Gastrocnemius medialis (tissue), 4 donors: ENCODE data around the gene BRF1. TPM values are rescaled to one million over a fixed set of nuclear protein-coding genes. Genes with fewer than 3 reads are reported as not detected.
"Not testable (repeated sequence)": the region's sequence is repeated elsewhere in the genome, so short reads cannot be mapped to it uniquely, and the experiment has no call there.

ENCODE experiments used
- ATAC-seq, 2 donors: fragments of 150-250 bp; one replicate each; pipeline ENCODE4 v1.9.1; 2016
- DNase-seq, 2 donors: peaks; one replicate each; pipeline ENCODE4 v3.0.0-alpha.2; 2019
- H3K27ac ChIP-seq, 4 donors: fragments of 200-600 bp; sonication (generic); 1 replicate in 1 of 4; 2 replicates in 3 of 4; pipeline ENCODE4 v1.5.1; 2016 to 2018; ENCODE audit warnings: mild to moderate bottlenecking in 2 of 4, moderate library complexity in 1 of 4
- H3K27me3 ChIP-seq, 3 donors: fragments of 200-600 bp; sonication (generic) in 2 of 3; 1 replicate in 1 of 3; 2 replicates in 2 of 3; pipeline versions ENCODE4 v1.5.1 to v1.6.0; 2016 to 2019; ENCODE audit warnings: mild to moderate bottlenecking in 1 of 3, moderate library complexity in 1 of 3
- H3K36me3 ChIP-seq, 2 donors: fragments of 200-600 bp; sonication (generic) in 1 of 2; one replicate each; pipeline ENCODE4 v1.5.1; 2017 to 2018
- H3K4me1 ChIP-seq, 2 donors: fragments of 200-600 bp; sonication (generic) in 1 of 2; one replicate each; pipeline ENCODE4 v1.5.1; 2016 to 2017; ENCODE audit warnings: mild to moderate bottlenecking in 2 of 2
- H3K4me3 ChIP-seq, 4 donors: fragments of 200-600 bp; sonication (generic) in 3 of 4; 1 replicate in 1 of 4; 2 replicates in 3 of 4; pipeline ENCODE4 v1.5.1; 2016 to 2019; ENCODE audit warnings: mild to moderate bottlenecking in 2 of 4
- H3K9me3 ChIP-seq, 3 donors: fragments of 200-600 bp; sonication (generic) in 2 of 3; 1 replicate in 1 of 3; 2 replicates in 2 of 3; pipeline ENCODE4 v1.5.1; 2016 to 2019
- CTCF ChIP-seq, 5 experiments: fragments of 450-650 bp in 3 of 5; fragments of 200-600 bp in 2 of 5; sonication (generic) in 2 of 5; IDR thresholded peaks in 4 of 5; conservative IDR thresholded peaks in 1 of 5; 1 replicate in 4 of 5; 2 replicates in 1 of 5; pipeline ENCODE4 v1.5.1; 2016 to 2019; ENCODE audit warnings: antibody characterized with exemption in 5 of 5, mild to moderate bottlenecking in 3 of 5, moderate library complexity in 3 of 5
- POLR2A ChIP-seq, 2 donors: fragments of 450-650 bp; IDR thresholded peaks; one replicate each; pipeline ENCODE4 v1.6.1; 2017; ENCODE audit warnings: antibody characterized with exemption in 2 of 2, mild to moderate bottlenecking in 2 of 2, moderate library complexity in 2 of 2
- in situ Hi-C, 4 donors: fragments of 200-750 bp; cut with MboI; loops; one replicate each; pipeline versions ENCODE4 v1.15.0 to v1.8.0; 2017; ENCODE audit warnings: low sequenced_read_pairs in 4 of 4
- intact Hi-C: fragments of 100-400 bp; cut with DNase I; formaldehyde crosslinking; loops from one replicate; pipeline ENCODE4 v1.15.1; 2023; ENCODE audit warnings: low total_unique reads
- total RNA-seq, 4 donors: library from RNA; depleted of rRNA; stranded (reverse); fragments of >200 nt; gene quantifications; one replicate each; pipeline versions ENCODE4 v1.1.0 to v1.2.3, GENCODE V29; 2016

Gene BRF1
- total RNA-seq, 4 donors from 2014 or later = 19.5 to 27.4 (median 21.4) TPM

GRCh38 chr14:105290621-105291346 lies 10.0 kb downstream of the BRF1 start:
- Histone ChIP-seq H3K4me3 (no peak overlapping the region), H3K36me3 (no peaks in the 10 kb centered on the region), H3K27ac (no peak overlapping the region), H3K4me1 (peaks cover 20 to 23% of the 10 kb centered on the region in 2 donors), H3K9me3 (no peaks in the 10 kb centered on the region), H3K27me3 (no peaks in the 10 kb centered on the region)
- TF ChIP-seq CTCF (IDR thresholded peaks at IDR 0.05 in 4 of 5, conservative IDR thresholded peaks at IDR 0.05 in 1 of 5) (no peak), POLR2A (IDR thresholded peaks at IDR 0.05) (no peak)
- in situ Hi-C loops = no loop called here
- intact Hi-C loops = no loop called here
- DNase-seq = no peak
- no peak for ATAC-seq

- H3K27ac ChIP-seq, ATAC-seq, H3K36me3 ChIP-seq, intact Hi-C loops, H3K27me3 ChIP-seq, H3K9me3 ChIP-seq, H3K4me3 ChIP-seq, DNase-seq, in situ Hi-C loops: not testable (repeated sequence)
- peaks cover 12% of the 10 kb centered on the region in 2 donors for H3K4me1 ChIP-seq
Measured at GRCh38 chr14:105288936-105289335, 11.9 kb downstream of the BRF1 start.

GRCh38 chr14:105287249-105288102 lies 13.3 kb downstream of the BRF1 start:
- Histone ChIP-seq H3K27ac (no peak overlapping the region), H3K4me3 (no peak overlapping the region), H3K36me3 (no peaks in the 10 kb centered on the region), H3K4me1 (no peaks in the 10 kb centered on the region), H3K9me3 (no peaks in the 10 kb centered on the region), H3K27me3 (no peaks in the 10 kb centered on the region)
- no peak for ATAC-seq
- DNase-seq = no peak
- intact Hi-C loops = no loop called here
- TF ChIP-seq CTCF (IDR thresholded peaks at IDR 0.05 in 4 of 5, conservative IDR thresholded peaks at IDR 0.05 in 1 of 5) (no peak), POLR2A (IDR thresholded peaks at IDR 0.05) (no peak)
- in situ Hi-C loops = no loop called here

- ATAC-seq = no peak
- in situ Hi-C loops = no loop called here
Measured at GRCh38 chr14:105286759-105287144, 14.0 kb downstream of the BRF1 start.

More at GRCh38 chr14:105286759-105287144, 14.0 kb downstream of the BRF1 start:
- H3K4me1 ChIP-seq = peaks cover 0 to under 1% of the 10 kb centered on the region in 2 donors
- no peaks in the 10 kb centered on the region for H3K27me3 ChIP-seq
- intact Hi-C loops = no loop called here
- TF ChIP-seq POLR2A (IDR thresholded peaks at IDR 0.05) (no peak), CTCF (IDR thresholded peaks at IDR 0.05 in 4 of 5, conservative IDR thresholded peaks at IDR 0.05 in 1 of 5) (no peak)
- no peak overlapping the region for H3K27ac ChIP-seq
- H3K9me3 ChIP-seq = no peaks in the 10 kb centered on the region
- no peaks in the 10 kb centered on the region for H3K36me3 ChIP-seq
- H3K4me3 ChIP-seq = no peak overlapping the region
- DNase-seq = no peak
